ENCODE measurements around the gene WDFY4.

DNA sequence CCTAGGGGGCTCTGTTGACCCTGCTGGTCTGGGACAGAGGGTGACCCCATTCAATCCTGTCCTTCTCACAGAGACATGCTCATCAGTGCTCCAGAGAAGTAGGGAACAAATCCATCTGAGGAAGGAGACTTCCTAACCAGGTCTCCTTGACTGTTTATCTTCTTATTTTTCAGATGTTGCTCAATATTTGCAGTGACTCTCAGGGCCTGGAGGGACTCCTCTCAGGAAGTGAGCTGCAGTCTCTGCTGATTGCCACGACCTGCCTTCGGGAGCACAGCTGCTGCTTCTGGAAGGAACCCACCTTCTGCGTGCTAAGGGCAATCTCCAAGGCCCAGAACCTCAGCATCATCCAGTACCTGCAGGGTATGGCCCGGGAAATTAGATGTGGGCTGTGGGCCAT is 41.0 kb downstream of the WDFY4 start:
- TF ChIP-seq, protein P1, sequence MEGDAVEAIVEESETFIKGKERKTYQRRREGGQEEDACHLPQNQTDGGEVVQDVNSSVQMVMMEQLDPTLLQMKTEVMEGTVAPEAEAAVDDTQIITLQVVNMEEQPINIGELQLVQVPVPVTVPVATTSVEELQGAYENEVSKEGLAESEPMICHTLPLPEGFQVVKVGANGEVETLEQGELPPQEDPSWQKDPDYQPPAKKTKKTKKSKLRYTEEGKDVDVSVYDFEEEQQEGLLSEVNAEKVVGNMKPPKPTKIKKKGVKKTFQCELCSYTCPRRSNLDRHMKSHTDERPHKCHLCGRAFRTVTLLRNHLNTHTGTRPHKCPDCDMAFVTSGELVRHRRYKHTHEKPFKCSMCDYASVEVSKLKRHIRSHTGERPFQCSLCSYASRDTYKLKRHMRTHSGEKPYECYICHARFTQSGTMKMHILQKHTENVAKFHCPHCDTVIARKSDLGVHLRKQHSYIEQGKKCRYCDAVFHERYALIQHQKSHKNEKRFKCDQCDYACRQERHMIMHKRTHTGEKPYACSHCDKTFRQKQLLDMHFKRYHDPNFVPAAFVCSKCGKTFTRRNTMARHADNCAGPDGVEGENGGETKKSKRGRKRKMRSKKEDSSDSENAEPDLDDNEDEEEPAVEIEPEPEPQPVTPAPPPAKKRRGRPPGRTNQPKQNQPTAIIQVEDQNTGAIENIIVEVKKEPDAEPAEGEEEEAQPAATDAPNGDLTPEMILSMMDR (conservative IDR thresholded peaks at IDR 0.05; ENCODE audit: low read depth, low read length): no peak
- TF ChIP-seq, protein P2, sequence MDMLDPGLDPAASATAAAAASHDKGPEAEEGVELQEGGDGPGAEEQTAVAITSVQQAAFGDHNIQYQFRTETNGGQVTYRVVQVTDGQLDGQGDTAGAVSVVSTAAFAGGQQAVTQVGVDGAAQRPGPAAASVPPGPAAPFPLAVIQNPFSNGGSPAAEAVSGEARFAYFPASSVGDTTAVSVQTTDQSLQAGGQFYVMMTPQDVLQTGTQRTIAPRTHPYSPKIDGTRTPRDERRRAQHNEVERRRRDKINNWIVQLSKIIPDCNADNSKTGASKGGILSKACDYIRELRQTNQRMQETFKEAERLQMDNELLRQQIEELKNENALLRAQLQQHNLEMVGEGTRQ (IDR thresholded peaks at IDR 0.05; ENCODE audit: low read depth, low read length): no peak
- no peak for TF ChIP-seq POLR2A (IDR thresholded peaks at IDR 0.05; ENCODE audit: low read depth, low read length)
- no peak for TF ChIP-seq RFX5 (IDR thresholded peaks at IDR 0.05; ENCODE audit: low read depth, low read length)
- TF ChIP-seq, protein P3, sequence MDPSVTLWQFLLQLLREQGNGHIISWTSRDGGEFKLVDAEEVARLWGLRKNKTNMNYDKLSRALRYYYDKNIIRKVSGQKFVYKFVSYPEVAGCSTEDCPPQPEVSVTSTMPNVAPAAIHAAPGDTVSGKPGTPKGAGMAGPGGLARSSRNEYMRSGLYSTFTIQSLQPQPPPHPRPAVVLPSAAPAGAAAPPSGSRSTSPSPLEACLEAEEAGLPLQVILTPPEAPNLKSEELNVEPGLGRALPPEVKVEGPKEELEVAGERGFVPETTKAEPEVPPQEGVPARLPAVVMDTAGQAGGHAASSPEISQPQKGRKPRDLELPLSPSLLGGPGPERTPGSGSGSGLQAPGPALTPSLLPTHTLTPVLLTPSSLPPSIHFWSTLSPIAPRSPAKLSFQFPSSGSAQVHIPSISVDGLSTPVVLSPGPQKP (IDR thresholded peaks at IDR 0.05; ENCODE audit: borderline replicate concordance, low read depth, low read length): no peak
- TF ChIP-seq CEBPB (IDR thresholded peaks at IDR 0.05; ENCODE audit: low read depth, low read length): no peak
- no peak for TF ChIP-seq RCOR1 (IDR thresholded peaks at IDR 0.05; ENCODE audit: insufficient replicate concordance, low read length)
- TF ChIP-seq MAFK (IDR thresholded peaks at IDR 0.05; ENCODE audit: low read depth, low read length): no peak
- no peak for TF ChIP-seq MXI1 (IDR thresholded peaks at IDR 0.05; ENCODE audit: borderline replicate concordance, low read depth, low read length)
- no peak for TF ChIP-seq RAD21 (IDR thresholded peaks at IDR 0.05; ENCODE audit: low read length)
- TF ChIP-seq SMC3 (IDR thresholded peaks at IDR 0.05; ENCODE audit: low read depth, low read length): no peak
- no peak for TF ChIP-seq BHLHE40 (IDR thresholded peaks at IDR 0.05; ENCODE audit: low read depth, low read length)
- TF ChIP-seq CHD1 (IDR thresholded peaks at IDR 0.05; ENCODE audit: low read depth, low read length): no peak

Measured in IMR-90 (cell line).